MCF 10A (cell line): ENCODE results near the gene ASCC1. TPM values are rescaled to one million over a fixed set of nuclear protein-coding genes. Genes with fewer than 3 reads are reported as not detected.

ENCODE experiments used
- BruUV-seq: library from RNA; stranded (reverse); fragments of 400-500 nt; replicated peaks from 2 replicates; lab custom pipeline; 2021; lab: Mats Ljungman, UMichigan
- CTCF ChIA-PET: fragments of 300-600 bp; sonication (Branson Sonifier 250); formaldehyde crosslinking; extraction: SDS; loops from one replicate; lab custom pipeline; 2021; ENCODE audit warnings: antibody characterized with exemption, inconsistent platforms; lab: Yijun Ruan, JAX
- POLR2A ChIA-PET: fragments of 300-600, 350-650 bp; sonication (Branson Sonifier 250); formaldehyde crosslinking; extraction: SDS; loops from one replicate; lab custom pipeline; 2020; ENCODE audit warnings: antibody characterized with exemption, inconsistent platforms; lab: Yijun Ruan, JAX
- DNase-seq: peaks from one replicate; pipeline ENCODE4 v3.0.0-alpha.2; 2018; ENCODE audit not compliant: unreplicated experiment
- H3K27ac Mint-ChIP-seq: one replicate; pipeline ENCODE4 v1.8.0; 2022; ENCODE audit warnings: mild to moderate bottlenecking, low read depth, mixed read lengths; ENCODE audit not compliant: unreplicated experiment
- H3K27me3 Mint-ChIP-seq: one replicate; pipeline ENCODE4 v1.8.0; 2022; ENCODE audit warnings: mixed read lengths; ENCODE audit not compliant: insufficient read depth, unreplicated experiment
- H3K36me3 Mint-ChIP-seq: one replicate; pipeline ENCODE4 v1.8.0; 2022; ENCODE audit warnings: mild to moderate bottlenecking, moderate library complexity, mixed read lengths; ENCODE audit not compliant: insufficient read depth, unreplicated experiment
- H3K4me1 Mint-ChIP-seq: one replicate; pipeline ENCODE4 v1.8.0; 2022; ENCODE audit warnings: mixed read lengths; ENCODE audit not compliant: insufficient read depth, unreplicated experiment
- H3K4me3 Mint-ChIP-seq: one replicate; pipeline ENCODE4 v1.8.0; 2022; ENCODE audit warnings: mild to moderate bottlenecking, moderate library complexity, mixed read lengths; ENCODE audit not compliant: unreplicated experiment
- H3K9me3 Mint-ChIP-seq: one replicate; pipeline ENCODE4 v1.8.0; 2022; ENCODE audit warnings: mixed read lengths; ENCODE audit not compliant: unreplicated experiment
- CTCF ChIP-seq: fragments of 200-600 bp; IDR thresholded peaks from one replicate; pipeline ENCODE4 v1.8.0; 2022; ENCODE audit warnings: antibody characterized with exemption, mild to moderate bottlenecking; ENCODE audit not compliant: unreplicated experiment
- intact Hi-C: fragments of 100-400 bp; cut with micrococcal nuclease; formaldehyde crosslinking; loops from 2 replicates; pipeline ENCODE4 v1.14.1; 2022
- total RNA-seq: library from RNA; stranded (reverse); gene quantifications from 2 replicates; pipeline ENCODE4 v1.2.3, GENCODE V29; 2022

The ASCC1 gene
- total RNA-seq, 1 experiment from 2014 or later = 26.3 TPM

- no peaks in the 10 kb centered on the region for H3K36me3 Mint-ChIP-seq
- ChIA-PET POLR2A (no interaction called here), CTCF (interaction anchor here (2.6 kb wide), 1 partner anchor 24 kb away, joined by 11 read pairs; no protein-coding TSS in a partner anchor)
- H3K4me3 Mint-ChIP-seq = no peak overlapping the region
- H3K27me3 Mint-ChIP-seq = no peaks in the 10 kb centered on the region
- DNase-seq = no peak
- H3K9me3 Mint-ChIP-seq = no peaks in the 10 kb centered on the region
- no TSS peak for BruUV-seq
- no peak for TF ChIP-seq CTCF
- H3K4me1 Mint-ChIP-seq = peaks cover 5% of the 10 kb centered on the region
- intact Hi-C loops = no loop called here
- H3K27ac Mint-ChIP-seq = no peak overlapping the region
Observed at GRCh38 chr10:72072639-72073038, 143.4 kb downstream of the ASCC1 start.

GRCh38 chr10:72072046-72072445, 144.0 kb downstream of the ASCC1 start:
- DNase-seq = no peak
- intact Hi-C loops = no loop called here
- peaks cover 5% of the 10 kb centered on the region for H3K4me1 Mint-ChIP-seq
- ChIA-PET POLR2A (interaction anchor here (0.6 kb wide), 1 partner anchor 10 kb away, joined by 3 read pairs; no protein-coding TSS in a partner anchor), CTCF (interaction anchor here (2.6 kb wide), 1 partner anchor 24 kb away, joined by 11 read pairs; no protein-coding TSS in a partner anchor)
- no peaks in the 10 kb centered on the region for H3K36me3 Mint-ChIP-seq
- TF ChIP-seq CTCF = no peak
- no peaks in the 10 kb centered on the region for H3K27me3 Mint-ChIP-seq
- no TSS peak for BruUV-seq
- H3K9me3 Mint-ChIP-seq = no peaks in the 10 kb centered on the region
- H3K4me3 Mint-ChIP-seq = no peak overlapping the region
- H3K27ac Mint-ChIP-seq = no peak overlapping the region

GRCh38 chr10:72069751-72070526, 146.1 kb downstream of the ASCC1 start:
- Mint-ChIP-seq H3K4me3 (no peak overlapping the region), H3K27ac (no peak overlapping the region), H3K4me1 (peaks cover 5% of the 10 kb centered on the region), H3K27me3 (no peaks in the 10 kb centered on the region), H3K9me3 (no peaks in the 10 kb centered on the region), H3K36me3 (no peaks in the 10 kb centered on the region)
- BruUV-seq = no TSS peak
- intact Hi-C loops = no loop called here
- CTCF ChIA-PET = interaction anchor here (0.5 to 0.7 kb wide), 2 partner anchors 8 to 734 kb away, joined by 3 read pairs; no protein-coding TSS in a partner anchor
- no peak for TF ChIP-seq CTCF
- DNase-seq = peak; percentile 14
- POLR2A ChIA-PET = interaction anchor here (0.6 kb wide), 3 partner anchors 19 to 217 kb away, joined by 3 read pairs; no protein-coding TSS in a partner anchor

- DNase-seq = peak; percentile 10
- CTCF ChIA-PET = interaction anchor here (1.1 kb wide), 1 partner anchor 8 kb away, joined by 4 read pairs; no protein-coding TSS in a partner anchor
- POLR2A ChIA-PET = interaction anchor here (0.6 kb wide), 1 partner anchor 216 kb away, joined by 3 read pairs; no protein-coding TSS in a partner anchor
- H3K27me3 Mint-ChIP-seq = no peaks in the 10 kb centered on the region
- no peaks in the 10 kb centered on the region for H3K36me3 Mint-ChIP-seq
- H3K27ac Mint-ChIP-seq = peak overlapping the region; percentile 11
- TF ChIP-seq CTCF = no peak
- no peak overlapping the region for H3K4me3 Mint-ChIP-seq
- BruUV-seq = no TSS peak
- peaks cover 5% of the 10 kb centered on the region for H3K4me1 Mint-ChIP-seq
- intact Hi-C loops = no loop called here
- no peaks in the 10 kb centered on the region for H3K9me3 Mint-ChIP-seq
Observed at GRCh38 chr10:72068901-72069446, 147.1 kb downstream of the ASCC1 start.
